ENCODE results near the gene KIF26A.

Gene KIF26A

DNA sequence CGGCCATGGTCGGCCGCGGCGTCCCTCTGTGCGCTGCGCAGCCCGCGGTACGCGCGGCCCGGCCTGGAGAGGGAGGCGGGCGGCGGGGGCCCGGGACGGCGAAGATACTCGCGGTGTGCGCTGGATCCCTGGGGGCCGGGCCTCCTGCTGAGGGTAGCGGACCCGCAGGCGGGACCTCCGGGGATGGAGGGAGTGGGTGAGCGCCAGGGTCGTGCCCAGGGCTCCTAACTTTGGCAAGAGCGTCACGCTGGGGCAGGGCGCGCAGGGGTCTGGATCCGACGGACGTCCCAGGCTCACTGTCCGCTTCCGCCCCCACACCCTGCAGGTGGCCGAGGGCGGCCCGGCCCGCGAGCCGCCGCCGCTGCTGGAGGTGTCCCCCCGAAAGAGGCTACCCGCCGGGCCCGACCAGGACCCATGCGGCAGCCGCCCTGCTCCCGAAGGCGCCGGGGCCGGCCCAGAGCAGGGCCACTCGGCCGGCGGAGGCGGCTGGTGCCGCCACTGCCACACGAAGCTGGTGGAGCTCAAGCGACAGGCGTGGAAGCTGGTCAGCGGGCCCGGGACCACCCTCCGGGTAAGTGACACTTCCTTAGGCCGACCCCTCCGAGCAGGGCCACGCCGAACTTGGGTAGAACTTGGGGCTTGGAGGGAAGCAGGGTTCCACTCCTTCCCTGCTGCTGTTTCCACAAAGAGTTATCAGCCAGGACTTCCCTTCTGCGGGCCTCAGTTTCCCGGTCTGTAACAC is 502 bp downstream of the KIF26A start:
- TF ChIP-seq, protein P1, sequence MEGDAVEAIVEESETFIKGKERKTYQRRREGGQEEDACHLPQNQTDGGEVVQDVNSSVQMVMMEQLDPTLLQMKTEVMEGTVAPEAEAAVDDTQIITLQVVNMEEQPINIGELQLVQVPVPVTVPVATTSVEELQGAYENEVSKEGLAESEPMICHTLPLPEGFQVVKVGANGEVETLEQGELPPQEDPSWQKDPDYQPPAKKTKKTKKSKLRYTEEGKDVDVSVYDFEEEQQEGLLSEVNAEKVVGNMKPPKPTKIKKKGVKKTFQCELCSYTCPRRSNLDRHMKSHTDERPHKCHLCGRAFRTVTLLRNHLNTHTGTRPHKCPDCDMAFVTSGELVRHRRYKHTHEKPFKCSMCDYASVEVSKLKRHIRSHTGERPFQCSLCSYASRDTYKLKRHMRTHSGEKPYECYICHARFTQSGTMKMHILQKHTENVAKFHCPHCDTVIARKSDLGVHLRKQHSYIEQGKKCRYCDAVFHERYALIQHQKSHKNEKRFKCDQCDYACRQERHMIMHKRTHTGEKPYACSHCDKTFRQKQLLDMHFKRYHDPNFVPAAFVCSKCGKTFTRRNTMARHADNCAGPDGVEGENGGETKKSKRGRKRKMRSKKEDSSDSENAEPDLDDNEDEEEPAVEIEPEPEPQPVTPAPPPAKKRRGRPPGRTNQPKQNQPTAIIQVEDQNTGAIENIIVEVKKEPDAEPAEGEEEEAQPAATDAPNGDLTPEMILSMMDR (IDR thresholded peaks at IDR 0.05; ENCODE audit: low read length), result no peak
- TF ChIP-seq EZH2 (IDR thresholded peaks at IDR 0.05; ENCODE audit: borderline replicate concordance, low read length), result no peak
- no peaks in the 10 kb centered on the region for H3K79me2 ChIP-seq (ENCODE audit: insufficient read depth, low read length)
- no peak overlapping the region for H3K4me2 ChIP-seq (ENCODE audit: low read length)
- H3K9me3 ChIP-seq (ENCODE audit: low read length), result no peaks in the 10 kb centered on the region
- no peaks in the 10 kb centered on the region; the same call in 1 of the 2 replicates for H3K27me3 ChIP-seq (ENCODE audit: insufficient read depth, low read length)
- no peaks in the 10 kb centered on the region for H3K9me2 ChIP-seq (ENCODE audit: low read depth, low read length)
- H2AFZ ChIP-seq (ENCODE audit: low read length), result no peak overlapping the region
- H3K27ac ChIP-seq (ENCODE audit: low read depth, low read length, poor library complexity, severe bottlenecking), result no peak overlapping the region
- H4K20me1 ChIP-seq (ENCODE audit: insufficient read depth, low read length), result no peaks in the 10 kb centered on the region
- no peak overlapping the region for H3K4me3 ChIP-seq (ENCODE audit: low read depth, low read length, poor library complexity, severe bottlenecking)
- no peak overlapping the region for H3K9ac ChIP-seq (ENCODE audit: low read length)
- H3K36me3 ChIP-seq (ENCODE audit: insufficient read depth, low read length), result no peaks in the 10 kb centered on the region
- no peaks in the 10 kb centered on the region for H3F3A ChIP-seq (ENCODE audit: insufficient read depth, low read length)
- H3K4me1 ChIP-seq (ENCODE audit: insufficient read depth, low read length, severe bottlenecking), result no peaks in the 10 kb centered on the region

DNA sequence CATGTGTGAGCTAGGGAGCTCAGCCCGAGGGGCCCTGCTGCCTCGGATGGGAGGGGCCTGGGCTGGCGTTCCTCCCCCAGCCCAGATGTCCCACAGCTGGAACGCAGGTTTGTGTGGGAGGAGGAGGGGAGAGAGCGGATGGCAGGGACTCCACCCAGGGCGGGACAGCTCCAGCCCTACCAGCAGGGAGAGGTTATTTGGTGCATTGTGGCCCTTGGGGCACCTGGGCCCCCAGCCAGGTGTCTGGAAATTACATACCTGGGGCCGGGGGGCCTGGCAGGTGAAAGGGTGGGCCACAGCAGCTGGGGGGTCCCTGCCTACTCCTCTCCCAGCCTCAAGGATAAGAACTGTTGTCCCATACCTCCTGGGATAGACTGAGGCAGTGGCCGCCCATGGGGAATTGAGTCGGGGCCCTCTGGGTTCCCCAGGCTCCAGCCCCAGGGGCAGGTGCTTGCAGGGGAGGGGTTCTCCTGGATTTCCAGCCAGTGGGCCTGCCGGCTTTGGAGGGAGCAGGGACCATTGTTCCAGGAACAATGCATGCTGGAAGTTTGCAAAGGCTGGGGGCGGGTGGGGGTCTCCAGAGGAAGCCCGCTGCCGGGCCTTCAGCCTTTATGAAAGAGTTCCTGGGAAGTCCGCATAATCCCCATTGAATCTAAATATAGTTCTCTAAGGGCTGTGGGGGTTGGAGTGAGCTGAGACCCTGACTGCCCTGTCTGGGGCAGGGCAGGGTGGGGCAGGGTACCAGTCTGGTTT is 1.2 kb downstream of the KIF26A start:
- Histone ChIP-seq H3K79me2 (ENCODE audit: insufficient read depth, low read length) (no peaks in the 10 kb centered on the region), H3F3A (ENCODE audit: insufficient read depth, low read length) (no peaks in the 10 kb centered on the region), H3K9me3 (ENCODE audit: low read length) (no peaks in the 10 kb centered on the region), H3K4me1 (ENCODE audit: insufficient read depth, low read length, severe bottlenecking) (no peaks in the 10 kb centered on the region), H4K20me1 (ENCODE audit: insufficient read depth, low read length) (no peaks in the 10 kb centered on the region), H3K4me3 (ENCODE audit: low read depth, low read length, poor library complexity, severe bottlenecking) (no peak overlapping the region), H3K36me3 (ENCODE audit: insufficient read depth, low read length) (no peaks in the 10 kb centered on the region), H3K27ac (ENCODE audit: low read depth, low read length, poor library complexity, severe bottlenecking) (no peak overlapping the region), H3K4me2 (ENCODE audit: low read length) (no peak overlapping the region), H3K9ac (ENCODE audit: low read length) (no peak overlapping the region), H2AFZ (ENCODE audit: low read length) (no peak overlapping the region), H3K9me2 (ENCODE audit: low read depth, low read length) (no peaks in the 10 kb centered on the region), H3K27me3 (ENCODE audit: insufficient read depth, low read length) (no peaks in the 10 kb centered on the region; the same call in 1 of the 2 replicates)
- TF ChIP-seq, protein P1 (IDR thresholded peaks at IDR 0.05; ENCODE audit: low read length), result no peak
- TF ChIP-seq EZH2 (IDR thresholded peaks at IDR 0.05; ENCODE audit: borderline replicate concordance, low read length), result no peak

DNA sequence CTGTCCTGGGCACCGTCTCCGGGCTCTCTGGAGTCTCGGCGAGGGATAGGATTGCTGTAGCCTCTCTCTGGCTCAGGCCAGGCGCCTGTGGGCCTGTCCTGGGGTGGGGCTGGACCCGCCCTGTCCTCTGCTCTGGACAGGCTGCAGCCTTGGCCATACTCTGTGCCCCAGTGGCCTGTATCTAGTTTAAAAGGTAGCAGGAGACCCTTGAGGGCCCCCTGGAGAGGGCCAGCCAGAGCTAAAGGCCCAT is 1.8 kb downstream of the KIF26A start:
- Histone ChIP-seq H3K9ac (ENCODE audit: low read length) (no peak overlapping the region), H3K27ac (ENCODE audit: low read depth, low read length, poor library complexity, severe bottlenecking) (no peak overlapping the region), H2AFZ (ENCODE audit: low read length) (no peak overlapping the region), H3K27me3 (ENCODE audit: insufficient read depth, low read length) (no peaks in the 10 kb centered on the region; the same call in 1 of the 2 replicates), H4K20me1 (ENCODE audit: insufficient read depth, low read length) (no peaks in the 10 kb centered on the region), H3K79me2 (ENCODE audit: insufficient read depth, low read length) (no peaks in the 10 kb centered on the region), H3F3A (ENCODE audit: insufficient read depth, low read length) (no peaks in the 10 kb centered on the region), H3K4me2 (ENCODE audit: low read length) (no peak overlapping the region), H3K9me2 (ENCODE audit: low read depth, low read length) (no peaks in the 10 kb centered on the region), H3K36me3 (ENCODE audit: insufficient read depth, low read length) (no peaks in the 10 kb centered on the region), H3K9me3 (ENCODE audit: low read length) (no peaks in the 10 kb centered on the region), H3K4me1 (ENCODE audit: insufficient read depth, low read length, severe bottlenecking) (no peaks in the 10 kb centered on the region), H3K4me3 (ENCODE audit: low read depth, low read length, poor library complexity, severe bottlenecking) (no peak overlapping the region)
- TF ChIP-seq, protein P1 (IDR thresholded peaks at IDR 0.05; ENCODE audit: low read length), result no peak
- TF ChIP-seq EZH2 (IDR thresholded peaks at IDR 0.05; ENCODE audit: borderline replicate concordance, low read length), result no peak

Measured in OCI-LY1 (cell line).